ENCODE measurements around the gene SMTNL2. TPM values are rescaled to one million over a fixed set of nuclear protein-coding genes. Genes with fewer than 3 reads are reported as not detected.
"Not testable (repeated sequence)": the region's sequence is repeated elsewhere in the genome, so short reads cannot be mapped to it uniquely, and the experiment has no call there.

SMTNL2 gene
- polyA plus RNA-seq, 4 donors = 55.0 to 66.4 (median 60.5) TPM

DNA sequence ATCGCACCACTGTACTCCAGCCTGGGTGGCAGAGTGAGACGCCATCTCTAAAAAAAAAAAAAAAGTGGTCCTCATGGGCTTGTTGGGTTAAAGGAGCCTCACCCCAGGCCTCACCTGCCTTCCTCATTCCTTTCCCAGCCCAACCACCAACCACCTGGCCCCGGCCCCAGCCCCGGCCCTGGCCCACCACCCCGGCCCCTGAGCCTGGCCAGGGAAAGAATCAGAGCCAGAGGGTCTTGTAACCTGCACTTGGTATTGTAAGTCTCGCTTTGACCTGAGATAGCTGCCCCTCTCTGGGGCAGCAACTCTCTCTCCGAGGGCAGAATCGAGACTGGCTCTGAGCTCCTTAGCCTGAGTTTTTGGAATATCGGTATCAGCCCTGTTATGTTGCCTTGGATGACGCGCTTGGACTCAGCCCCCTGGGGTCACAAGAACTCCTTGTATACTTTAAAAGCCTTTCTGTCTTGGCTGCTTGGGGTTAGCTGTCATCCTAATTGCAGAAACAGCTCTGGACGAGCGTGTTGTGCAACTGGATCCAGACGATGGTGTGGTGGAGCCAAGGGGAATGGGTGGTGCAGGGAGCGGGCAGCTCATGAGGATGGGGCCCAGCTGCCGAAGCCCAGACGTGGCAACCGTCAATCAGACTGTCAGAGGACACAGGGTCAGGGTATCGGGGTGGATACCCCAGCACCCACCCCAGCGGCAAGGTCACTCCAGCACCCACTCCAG is 14.6 kb downstream of the SMTNL2 start:
- DNase-seq (ENCODE audit: low read depth in 4 of 4, low spot score in 3 of 4) = no peak

DNA sequence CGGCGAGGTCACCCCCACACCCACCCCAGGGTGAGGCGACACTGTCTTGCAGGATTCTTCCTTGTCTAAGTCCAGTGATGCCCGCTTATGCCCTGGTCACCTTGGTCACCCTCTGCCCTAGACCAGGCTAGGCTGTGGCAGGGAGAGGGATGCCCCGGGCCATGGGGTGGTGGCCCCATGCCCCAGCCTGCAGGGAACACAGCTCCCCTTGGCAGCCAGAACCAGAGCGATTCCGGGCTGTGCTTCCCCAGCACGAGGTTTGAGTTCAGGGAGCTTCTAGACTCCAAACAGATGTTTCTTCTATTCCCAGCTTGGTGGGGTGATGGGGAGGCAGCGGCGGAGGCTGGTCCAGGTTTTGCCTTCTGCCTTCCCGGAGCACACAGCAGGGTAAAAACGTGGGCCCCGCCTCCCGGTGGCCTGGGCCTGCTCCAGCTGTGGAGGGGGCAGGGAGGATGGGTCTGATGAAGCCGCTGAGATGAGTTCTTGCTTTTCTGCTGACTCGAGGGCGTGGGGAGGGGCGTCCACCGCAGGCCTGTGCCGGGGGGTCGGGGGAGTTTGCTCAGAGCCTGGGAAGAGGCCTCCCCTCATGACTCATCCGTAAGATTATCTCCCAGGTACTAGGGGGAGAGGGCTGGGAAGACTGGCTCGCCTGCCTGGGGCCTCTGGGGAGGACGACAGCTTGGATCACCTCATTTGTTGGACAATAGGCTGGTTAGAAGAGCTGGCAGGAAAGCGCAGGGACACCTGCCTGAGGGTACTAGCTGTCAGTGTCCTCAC is 15.4 kb downstream of the SMTNL2 start:
- DNase-seq (ENCODE audit: low read depth in 4 of 4, low spot score in 3 of 4) = peak in 1 of 4 donors; percentile 43

DNA sequence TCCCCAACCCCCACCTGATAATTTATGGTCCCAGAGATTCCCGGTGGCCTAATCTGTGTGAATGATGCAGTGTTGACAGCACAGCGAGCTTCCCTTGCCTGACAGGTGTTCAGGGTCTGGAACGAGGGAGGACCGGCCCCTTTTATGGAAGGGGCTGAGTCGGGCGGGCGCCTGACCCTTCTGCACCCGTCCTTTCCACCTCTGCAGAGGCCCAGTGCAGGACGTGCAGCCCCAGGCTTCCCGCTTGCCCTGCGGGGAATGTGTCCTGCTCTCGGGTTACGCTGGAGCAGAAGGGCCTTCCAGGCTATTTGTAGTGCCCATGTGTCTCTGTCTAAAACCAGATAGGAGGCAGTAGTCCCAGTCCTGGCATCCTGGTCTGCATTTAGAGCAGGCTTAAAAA is 16.2 kb downstream of the SMTNL2 start:
- no peak for DNase-seq (ENCODE audit: low read depth in 4 of 4, low spot score in 3 of 4)

GRCh38 chr17:4601326-4601725 is 17.0 kb downstream of the SMTNL2 start:
- DNase-seq (ENCODE audit: low read depth in 4 of 4, low spot score in 3 of 4) = no peak

DNA sequence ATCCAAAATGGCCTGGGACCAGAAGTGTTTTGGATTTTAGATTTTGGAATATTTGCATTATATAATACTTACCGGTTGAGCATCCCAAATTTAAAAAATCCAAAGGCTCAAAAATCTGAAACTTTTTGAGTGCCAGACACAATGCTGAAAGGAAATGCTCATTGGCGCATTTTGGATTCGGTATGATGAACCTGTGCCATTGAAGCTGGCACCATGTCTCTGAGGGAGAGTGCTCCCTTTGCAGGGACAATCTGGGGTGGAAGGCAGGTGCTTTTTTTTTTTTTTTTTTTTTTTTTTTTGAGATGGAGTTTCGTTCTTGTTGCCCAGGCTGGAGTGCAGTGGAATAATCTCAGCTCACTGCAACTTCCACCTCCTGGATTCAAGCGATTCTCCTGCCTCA is 17.7 kb downstream of the SMTNL2 start:
- no peak for DNase-seq (ENCODE audit: low read depth in 4 of 4, low spot score in 3 of 4)

DNA sequence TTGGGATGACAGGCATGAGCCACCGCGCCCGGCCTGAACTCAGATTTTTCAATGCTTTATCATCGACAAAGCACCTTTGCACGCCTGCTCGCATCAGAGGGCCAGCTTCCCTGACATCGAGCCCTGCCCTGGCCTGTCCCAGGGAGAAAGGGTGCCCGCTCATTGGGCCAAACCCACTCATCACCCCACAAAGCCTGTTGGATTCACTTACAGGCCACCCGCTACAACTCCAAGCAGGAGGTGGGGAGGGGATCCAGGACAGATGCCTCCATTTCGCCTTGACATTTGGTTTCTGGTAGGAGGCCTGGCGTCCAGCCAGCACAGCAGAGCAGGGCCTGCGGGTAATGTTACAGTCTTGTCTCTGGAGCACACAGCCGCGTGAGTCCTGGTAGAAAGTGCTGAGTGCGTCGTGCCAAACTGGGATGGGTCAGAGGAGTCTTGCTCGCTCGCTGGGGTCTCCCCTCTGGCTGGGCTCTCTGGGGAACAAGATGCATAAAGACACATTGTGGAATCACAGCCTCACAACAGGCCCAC is 19.8 kb downstream of the SMTNL2 start:
- peak in 1 of 4 donors; percentile 42 for DNase-seq (ENCODE audit: low read depth in 4 of 4, low spot score in 3 of 4)

GRCh38 chr17:4604736-4605135 is 20.4 kb downstream of the SMTNL2 start:
- DNase-seq (ENCODE audit: low read depth in 4 of 4, low spot score in 3 of 4) = not testable (repeated sequence)

DNA sequence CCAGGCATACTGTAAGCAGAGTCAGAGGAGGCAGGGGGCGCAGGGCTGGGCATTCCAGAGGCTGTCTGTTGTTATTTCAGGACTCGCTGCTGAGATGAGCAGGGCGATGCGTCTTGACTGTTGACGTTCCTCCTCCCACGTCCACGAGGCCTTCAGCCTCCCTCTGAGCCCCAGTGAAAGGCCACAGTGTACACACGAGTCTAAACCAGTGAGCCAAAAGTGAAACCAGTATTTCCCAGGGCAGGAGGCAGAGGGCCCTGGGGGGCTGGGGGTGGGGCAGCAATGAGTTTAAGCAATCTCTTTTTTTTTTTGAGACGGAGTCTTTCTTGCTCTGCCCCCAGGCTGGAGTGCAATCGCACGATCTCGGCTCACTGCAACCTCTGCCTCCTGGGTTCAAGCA is 21.5 kb downstream of the SMTNL2 start:
- no peak for DNase-seq (ENCODE audit: low read depth in 4 of 4, low spot score in 3 of 4)

DNA sequence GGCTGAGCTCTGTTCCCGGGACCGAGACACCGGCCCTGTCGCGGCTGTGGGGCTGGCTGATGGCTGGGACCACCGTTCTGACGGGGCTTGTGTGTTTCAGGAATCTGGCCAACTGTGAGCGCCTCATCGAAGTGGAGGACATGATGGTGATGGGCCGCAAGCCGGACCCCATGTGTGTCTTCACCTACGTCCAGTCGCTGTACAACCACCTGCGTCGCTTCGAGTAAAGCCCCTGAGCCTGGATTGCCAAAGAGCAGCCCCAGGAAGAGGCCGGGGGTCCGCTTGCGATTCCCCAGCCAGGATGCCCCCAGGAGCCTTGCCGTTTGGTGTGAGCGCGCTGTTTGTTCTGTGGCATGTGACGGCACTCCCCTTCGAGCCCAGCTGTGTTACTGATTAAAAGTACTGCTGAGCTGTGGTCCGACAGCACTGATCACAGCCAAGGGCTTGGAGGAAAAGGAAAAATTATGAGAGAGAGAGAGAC is 23.0 kb downstream of the SMTNL2 start:
- DNase-seq (ENCODE audit: low read depth in 4 of 4, low spot score in 3 of 4) = no peak

- peak in 3 of 4 donors; percentile 55 to 64 (median 60) for DNase-seq (ENCODE audit: low read depth in 4 of 4, low spot score in 3 of 4)
Observed at GRCh38 chr17:4607773-4608187, 23.5 kb downstream of the SMTNL2 start.

DNA sequence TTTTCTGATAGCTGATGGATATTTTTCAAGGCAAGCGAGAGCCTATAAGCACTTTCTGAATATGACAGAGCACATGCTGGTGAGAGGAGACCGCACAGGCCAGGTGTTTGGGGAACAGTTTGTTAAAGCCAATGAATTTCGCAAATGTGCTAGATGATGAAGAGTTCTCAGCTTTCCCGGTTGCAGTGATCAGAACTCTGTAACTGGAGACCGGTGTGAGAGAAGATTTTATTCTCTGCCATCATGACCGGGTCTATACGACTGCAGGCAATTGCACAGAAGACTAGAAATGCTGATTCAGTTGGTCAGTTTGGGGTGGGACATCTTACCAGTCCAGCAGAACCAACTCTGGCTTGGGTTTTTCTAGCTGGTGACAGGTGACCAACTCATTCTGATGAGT is 25.4 kb downstream of the SMTNL2 start:
- no peak for DNase-seq (ENCODE audit: low read depth in 4 of 4, low spot score in 3 of 4)

- no peak for DNase-seq (ENCODE audit: low read depth in 4 of 4, low spot score in 3 of 4)
Observed at GRCh38 chr17:4610162-4610561, 25.8 kb downstream of the SMTNL2 start.

DNA sequence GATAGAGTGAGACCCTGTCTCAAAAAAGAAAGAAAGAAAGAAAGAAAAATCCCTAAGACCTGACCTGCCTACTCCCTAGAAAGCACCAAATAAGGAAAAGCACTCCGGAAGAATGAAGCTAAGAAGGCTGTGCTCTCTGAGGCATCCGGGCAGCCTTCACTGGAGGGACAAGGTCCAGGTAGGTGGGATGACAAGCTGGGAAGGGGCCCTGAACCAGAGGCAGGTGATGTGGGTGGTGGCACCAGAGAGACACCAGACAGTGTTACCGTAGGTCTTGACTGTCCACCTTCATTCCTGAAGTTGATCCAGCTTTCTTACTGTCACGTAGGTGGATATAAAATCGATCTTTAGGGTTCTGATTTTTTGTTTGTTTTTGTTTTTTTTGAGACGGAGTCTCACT is 26.3 kb downstream of the SMTNL2 start:
- no peak for DNase-seq (ENCODE audit: low read depth in 4 of 4, low spot score in 3 of 4)

DNA sequence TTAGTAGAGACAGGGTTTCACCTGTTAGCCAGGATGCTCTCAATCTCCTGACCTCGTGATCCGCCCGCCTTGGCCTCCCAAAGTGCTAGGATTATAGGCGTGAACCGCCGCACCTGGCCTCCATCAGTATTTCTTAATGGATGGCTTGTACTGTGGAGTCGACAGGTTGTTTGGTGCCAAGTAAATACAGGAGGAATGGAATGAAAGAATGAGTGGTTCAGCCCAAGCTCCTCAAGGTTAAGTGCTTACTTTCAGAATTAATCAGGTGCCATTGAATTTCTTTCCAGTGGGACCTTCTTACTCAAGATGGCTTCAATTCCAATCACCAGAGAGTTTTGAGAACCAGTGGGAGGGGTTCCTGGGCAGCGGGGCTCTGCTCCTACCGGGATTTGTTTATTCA is 32.1 kb downstream of the SMTNL2 start:
- DNase-seq (ENCODE audit: low read depth in 4 of 4, low spot score in 3 of 4) = no peak

GRCh38 chr17:4617090-4617489 is 32.8 kb downstream of the SMTNL2 start:
- DNase-seq (ENCODE audit: low read depth in 4 of 4, low spot score in 3 of 4) = no peak

DNA sequence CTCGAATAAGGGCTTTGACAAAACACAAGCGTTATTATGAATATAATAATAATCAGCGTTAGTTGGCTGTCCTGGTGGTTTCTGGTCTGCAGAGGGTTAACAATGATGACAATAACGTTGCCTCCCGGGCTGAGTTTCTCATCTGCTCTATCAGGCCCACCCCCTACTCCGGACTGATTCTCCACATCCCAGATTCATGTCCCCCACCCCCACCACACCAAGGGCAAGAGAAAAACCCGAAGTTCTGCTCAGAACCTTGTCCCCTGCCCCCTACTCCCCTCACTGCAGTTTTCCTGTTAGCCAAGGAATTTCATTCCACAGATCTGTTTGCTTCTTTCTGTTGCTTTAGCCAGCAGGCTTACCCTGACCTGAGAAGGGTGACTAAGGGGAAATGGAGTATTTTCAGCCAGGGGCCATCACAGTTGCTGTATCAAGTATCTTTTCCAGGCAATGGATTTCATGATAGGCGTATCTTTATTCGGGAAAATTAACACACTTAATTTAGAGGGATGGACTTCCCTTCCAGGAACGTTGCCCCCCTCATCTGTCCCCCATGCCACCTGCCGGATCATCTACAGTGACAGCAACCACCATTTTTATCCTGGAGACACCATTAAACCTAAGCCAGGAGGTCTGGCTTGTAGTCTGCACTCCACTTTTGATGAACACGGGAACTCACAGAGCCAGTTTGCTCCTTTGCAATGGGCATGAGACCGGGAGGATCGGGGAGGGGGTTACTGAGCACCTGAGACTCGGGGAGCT is 33.4 kb downstream of the SMTNL2 start:
- no peak for DNase-seq (ENCODE audit: low read depth in 4 of 4, low spot score in 3 of 4)

- DNase-seq (ENCODE audit: low read depth in 4 of 4, low spot score in 3 of 4) = no peak
Observed at GRCh38 chr17:4620531-4621101, 36.3 kb downstream of the SMTNL2 start.

DNA sequence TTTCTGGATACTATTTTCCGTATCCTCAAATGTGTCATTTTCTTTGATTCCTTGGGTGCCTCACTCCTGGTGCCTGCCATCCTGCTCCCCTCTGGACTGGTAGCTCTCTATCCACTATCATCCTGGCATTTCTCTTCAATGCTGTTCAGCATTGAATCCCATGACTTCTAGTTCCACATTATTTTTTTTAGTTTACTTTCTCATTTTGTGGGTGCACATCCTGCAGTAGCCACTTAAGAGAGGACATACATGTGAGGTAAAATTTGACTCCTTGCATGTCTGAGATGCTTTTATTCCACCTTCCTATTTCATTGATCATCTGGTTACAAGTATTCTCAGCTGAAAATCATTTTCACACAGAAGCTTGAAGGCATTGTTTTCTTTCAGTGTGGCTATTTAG is 38.0 kb downstream of the SMTNL2 start:
- DNase-seq (ENCODE audit: low read depth in 4 of 4, low spot score in 3 of 4) = no peak

DNA sequence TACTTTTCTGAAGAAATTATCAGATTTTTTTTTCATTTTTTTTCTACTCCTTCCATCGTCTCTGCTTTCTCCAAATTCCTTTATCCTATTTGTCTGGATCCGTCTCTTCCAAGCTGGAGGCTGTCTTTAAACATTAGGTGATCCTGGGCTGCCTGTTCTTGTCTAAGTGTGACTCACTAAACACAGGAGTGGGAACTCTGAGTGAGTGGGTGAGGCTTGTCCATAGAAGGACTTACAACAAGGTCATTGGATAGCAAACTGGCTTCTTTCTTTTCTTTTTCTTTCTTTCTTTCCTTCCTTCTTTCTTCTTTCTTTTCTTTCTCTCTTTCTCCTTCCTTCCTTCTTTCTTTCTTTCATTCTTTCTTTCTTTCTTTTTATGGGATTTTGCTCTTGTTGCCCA is 38.9 kb downstream of the SMTNL2 start:
- no peak for DNase-seq (ENCODE audit: low read depth in 4 of 4, low spot score in 3 of 4)

DNA sequence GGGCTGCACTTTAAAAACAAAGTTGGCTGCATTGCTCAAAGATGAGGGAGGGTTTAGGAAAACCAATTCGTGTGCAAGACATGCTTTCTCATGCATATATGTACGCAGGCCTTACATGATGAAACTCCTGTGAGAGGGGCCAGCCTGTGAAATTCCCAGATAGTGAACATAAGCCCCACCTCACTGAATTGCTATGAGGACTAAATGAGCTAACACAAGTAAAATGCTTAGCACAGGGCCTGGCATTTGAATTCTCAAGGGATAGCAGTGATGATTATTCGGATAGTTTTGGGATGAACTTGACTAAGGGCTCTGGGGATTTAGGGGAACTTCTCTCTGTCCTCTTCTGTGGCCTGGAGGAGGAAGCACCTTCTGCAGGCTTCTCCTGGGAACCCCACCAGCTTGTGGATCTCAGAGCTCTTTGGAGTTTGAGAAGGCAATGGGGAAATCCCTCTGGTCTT is 40.2 kb downstream of the SMTNL2 start:
- DNase-seq (ENCODE audit: low read depth in 4 of 4, low spot score in 3 of 4) = not testable (repeated sequence)

All from right renal pelvis (tissue), 4 donors.